G401 (cell line): ENCODE data around the gene RNPS1. TPM values are rescaled to one million over a fixed set of nuclear protein-coding genes. Genes with fewer than 3 reads are reported as not detected.

Experiments used
- DNase-seq: peaks from one replicate; pipeline ENCODE4 v3.0.0-alpha.2; 2015; ENCODE audit warnings: low spot score
- in situ Hi-C: cut with HindIII; loops from 2 replicates; pipeline ENCODE4 v1.10.0; 2016; ENCODE audit warnings: low sequenced_read_pairs, mixed read lengths
- total RNA-seq: library from RNA; depleted of rRNA; stranded (reverse); fragments of >200 nt; shearing (Covaris generic); gene quantifications from 2 replicates; pipeline ENCODE4 v1.2.3, GENCODE V29; 2014; rRNA removed

The RNPS1 gene
- 145 and 179 TPM in 2 replicates for total RNA-seq

GRCh38 chr16:2267913-2268666 is at the start of gene RNPS1:
Gene RNPS1 (minus strand): TSS chr16:2268126. CDS start chr16:2264643, 3,483 bp downstream.
- in situ Hi-C loops: no loop called here
- DNase-seq: peak; percentile 91

- in situ Hi-C loops: no loop called here
- DNase-seq: no peak
Measured at GRCh38 chr16:2317231-2318020, 49.5 kb upstream of the RNPS1 start.

GRCh38 chr16:2308089-2308962 is 40.4 kb upstream of the RNPS1 start:
- in situ Hi-C loops: no loop called here
- DNase-seq: no peak

- DNase-seq: no peak
- in situ Hi-C loops: no loop called here
Measured at GRCh38 chr16:2299915-2300192, 31.9 kb upstream of the RNPS1 start.

- no peak for DNase-seq
- in situ Hi-C loops: no loop called here
Measured at GRCh38 chr16:2299121-2299914, 31.4 kb upstream of the RNPS1 start.

- in situ Hi-C loops: no loop called here
- no peak for DNase-seq
Measured at GRCh38 chr16:2298621-2299020, 30.7 kb upstream of the RNPS1 start.

- DNase-seq: no peak
- in situ Hi-C loops: no loop called here
Measured at GRCh38 chr16:2297506-2297860, 29.6 kb upstream of the RNPS1 start.

- in situ Hi-C loops: no loop called here
- DNase-seq: peak; percentile 41
Measured at GRCh38 chr16:2296661-2297505, 29.0 kb upstream of the RNPS1 start.

- DNase-seq: no peak
- in situ Hi-C loops: no loop called here
Measured at GRCh38 chr16:2295056-2295798, 27.3 kb upstream of the RNPS1 start.

- DNase-seq: no peak
- in situ Hi-C loops: no loop called here
Measured at GRCh38 chr16:2292221-2292620, 24.3 kb upstream of the RNPS1 start.

GRCh38 chr16:2289282-2289681 is 21.4 kb upstream of the RNPS1 start:
- DNase-seq: no peak
- in situ Hi-C loops: no loop called here

GRCh38 chr16:2288726-2289125 is 20.8 kb upstream of the RNPS1 start:
- in situ Hi-C loops: no loop called here
- peak; percentile 15 for DNase-seq

GRCh38 chr16:2287916-2288547 is 20.1 kb upstream of the RNPS1 start:
- DNase-seq: no peak
- in situ Hi-C loops: no loop called here

- DNase-seq: no peak
- in situ Hi-C loops: no loop called here
Measured at GRCh38 chr16:2286550-2286949, 18.6 kb upstream of the RNPS1 start.

GRCh38 chr16:2285731-2286191 is 17.8 kb upstream of the RNPS1 start:
- in situ Hi-C loops: no loop called here
- no peak for DNase-seq

GRCh38 chr16:2284797-2285576 is 17.1 kb upstream of the RNPS1 start:
- in situ Hi-C loops: no loop called here
- DNase-seq: no peak
